HepG2 (cell line): Measurements from ENCODE around the gene TUBA4A. TPM values are rescaled to one million over a fixed set of nuclear protein-coding genes. Genes with fewer than 3 reads are reported as not detected.
A peak's percentile ranks its signal among the peaks of the same experiment; 100 is the strongest.

Experiments used
- RBFOX2 ChIP-seq: fragments of 200-400 bp; formaldehyde crosslinking; IDR thresholded peaks from 2 replicates; pipeline ENCODE4 v1.6.1; 2017; ENCODE audit warnings: low read depth, mild to moderate bottlenecking, low read length
- REPIN1 ChIP-seq: sonication (generic); formaldehyde crosslinking; IDR thresholded peaks from 2 replicates; pipeline ENCODE4 v1.8.0; 2022; ENCODE audit warnings: missing genetic modification reagents, low read depth, mild to moderate bottlenecking, borderline replicate concordance
- REST ChIP-seq, 2 experiments: IDR thresholded peaks; 2 replicates each; pipeline ENCODE4 v1.6.1; 2011 to 2012; ENCODE audit warnings: low read length in 2 of 2, borderline replicate concordance in 1 of 2, low read depth in 1 of 2, mild to moderate bottlenecking in 1 of 2, moderate library complexity in 1 of 2
- SAP130 ChIP-seq: IDR thresholded peaks from 2 replicates; pipeline ENCODE4 v1.6.1; 2016; ENCODE audit warnings: low read depth
- TEF ChIP-seq: sonication (generic); formaldehyde crosslinking; IDR thresholded peaks from 2 replicates; pipeline ENCODE4 v1.5.0; 2020; ENCODE audit warnings: missing genetic modification reagents
- ZNF18 ChIP-seq: sonication (generic); formaldehyde crosslinking; IDR thresholded peaks from 2 replicates; pipeline ENCODE4 v1.8.0; 2022; ENCODE audit warnings: mild to moderate bottlenecking, missing genetic modification reagents; ENCODE audit not compliant: insufficient replicate concordance
- ZNF251 ChIP-seq: sonication (generic); formaldehyde crosslinking; IDR thresholded peaks from 2 replicates; pipeline ENCODE4 v1.9.0; 2021; ENCODE audit warnings: mild to moderate bottlenecking, missing genetic modification reagents
- ZNF318 ChIP-seq: sonication (generic); formaldehyde crosslinking; IDR thresholded peaks from 2 replicates; pipeline ENCODE4 v1.4.0; 2020; ENCODE audit warnings: mild to moderate bottlenecking, missing genetic modification reagents
- ZNF879 ChIP-seq: sonication (generic); formaldehyde crosslinking; IDR thresholded peaks from 2 replicates; pipeline ENCODE4 v1.8.1; 2023; ENCODE audit warnings: missing genetic modification reagents
- ZSCAN21 ChIP-seq: sonication (generic); formaldehyde crosslinking; IDR thresholded peaks from 2 replicates; pipeline ENCODE4 v1.8.0; 2022; ENCODE audit warnings: mild to moderate bottlenecking, missing genetic modification reagents, moderate library complexity, borderline replicate concordance
- ZZZ3 ChIP-seq: sonication (generic); formaldehyde crosslinking; IDR thresholded peaks from 2 replicates; pipeline ENCODE4 v1.4.0; 2020; ENCODE audit warnings: missing genetic modification reagents, mild to moderate bottlenecking, borderline replicate concordance
- polyA plus RNA-seq, 8 experiments: library from polyadenylated mRNA; depleted of rRNA in 3 of 8; stranded (reverse) in 7 of 8; unstranded in 1 of 8; fragments of >200 nt; fragmentation: Illumina TruSeq in 4 of 8; extraction: Trizol in 4 of 8; gene quantifications; 2 replicates each; pipeline versions ENCODE4 v1.2.1 to v1.2.3, GENCODE V29; 2011 to 2016; ENCODE audit warnings: low read depth in 4 of 8, missing spikeins in 1 of 8, mixed read lengths in 1 of 8; ENCODE audit not compliant: insufficient read depth in 1 of 8
- total RNA-seq, 5 experiments: library from RNA; depleted of rRNA; stranded (reverse); fragments of >200 nt; fragmentation: Illumina TruSeq; extraction: Trizol; gene quantifications; 2 replicates each; pipeline ENCODE4 v1.2.3, GENCODE V29; 2016; ENCODE audit warnings: low read depth in 1 of 5

Gene TUBA4A
- total and polyA plus RNA-seq, 2 of the 13 experiments (the other 11 are each of a cell fraction or from before 2014, with no cell fraction given) = 1.3 to 12.7 TPM

- peak; percentile 96 for TF ChIP-seq RBFOX2
- TF ChIP-seq ZNF251 (CRISPR knock-in tag) = no peak
- TF ChIP-seq ZNF18 (CRISPR knock-in tag) = peak; percentile 73
- peak; percentile 82; the same call in 1 of the 2 replicates for TF ChIP-seq ZNF318
- TF ChIP-seq TEF (CRISPR knock-in tag) = no peak
- peak; percentile 91 for TF ChIP-seq ZSCAN21 (CRISPR knock-in tag)
- TF ChIP-seq ZZZ3 (CRISPR knock-in tag) = no peak
- TF ChIP-seq SAP130 (CRISPR knock-in tag) = peak; percentile 85
- TF ChIP-seq ZNF879 (CRISPR knock-in tag) = no peak; the same call in 1 of the 2 replicates
- peak; percentile 91; the same call in 1 of the 2 replicates for TF ChIP-seq REPIN1 (CRISPR knock-in tag)
- TF ChIP-seq REST (IDR thresholded peaks at IDR 0.05; ENCODE audit: borderline replicate concordance in 1 of 2, low read depth in 1 of 2, low read length in 2 of 2) = peak in 1 of 2 experiments; percentile 36; a peak in 1 of 4 replicates
Measured at GRCh38 chr2:219206328-219207133, 47.2 kb downstream of the TUBA4A start, which contains the start of gene ZFAND2B (continued).
